ENCODE measurements around the gene LRP1. TPM values are rescaled to one million over a fixed set of nuclear protein-coding genes. Genes with fewer than 3 reads are reported as not detected.

The LRP1 gene
- total RNA-seq, 2 donors from 2014 or later, result 3.8 to 11.6 TPM

DNA sequence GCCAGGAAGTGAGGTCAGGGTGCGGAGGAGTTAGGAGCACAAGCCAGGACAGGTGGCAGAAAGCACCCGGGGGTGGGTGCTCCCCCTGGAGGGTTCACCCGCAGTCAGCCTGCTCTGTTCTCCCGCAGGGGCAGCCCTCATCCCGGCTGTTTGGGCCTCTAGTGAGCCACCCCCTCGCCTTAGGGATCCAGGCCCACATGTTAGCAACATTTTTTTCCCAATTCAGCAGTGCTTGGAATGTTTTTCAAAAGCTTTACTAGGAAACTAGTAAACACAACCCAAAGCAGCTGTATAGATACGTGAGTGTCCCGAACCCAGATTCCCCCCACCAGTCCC is 59.8 kb downstream of the LRP1 start:
- DNase-seq (no peak), ATAC-seq (no peak)
- peak overlapping the region; percentile 27 for H3K27ac Mint-ChIP-seq
- no peaks in the 10 kb centered on the region for H3K9me3 ChIP-seq (ENCODE audit: control insufficient read depth, low read length, poor library complexity, severe bottlenecking)
- H3K4me3 Mint-ChIP-seq, result no peak overlapping the region
- H3K27me3 Mint-ChIP-seq, result no peaks in the 10 kb centered on the region
- H3K36me3 Mint-ChIP-seq (ENCODE audit: low read depth), result peaks cover 3% of the 10 kb centered on the region
- peaks cover 3% of the 10 kb centered on the region for H3K4me1 Mint-ChIP-seq

DNA sequence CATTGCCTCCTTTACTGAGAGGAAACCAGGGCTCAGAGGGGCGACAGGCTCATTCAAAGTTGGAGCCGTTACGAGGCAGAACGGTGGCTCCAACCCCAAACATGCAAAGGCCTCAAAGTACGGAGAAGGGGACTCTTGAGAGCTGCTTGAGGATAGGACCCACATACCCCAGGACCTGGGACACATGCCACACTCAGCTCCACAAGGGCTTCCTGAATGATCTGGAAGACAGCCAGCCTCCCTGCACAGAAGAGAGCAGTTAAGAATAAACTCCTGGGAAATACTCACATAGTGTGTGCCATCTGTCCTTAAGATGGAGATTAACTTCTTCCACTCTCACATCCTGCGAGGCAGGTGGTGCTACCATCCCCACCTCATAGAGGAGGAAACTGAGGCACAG is 61.8 kb downstream of the LRP1 start:
- Mint-ChIP-seq H3K4me1 (peaks cover 4% of the 10 kb centered on the region), H3K36me3 (ENCODE audit: low read depth) (peaks cover 3% of the 10 kb centered on the region), H3K27ac (no peak overlapping the region), H3K27me3 (no peaks in the 10 kb centered on the region), H3K4me3 (no peak overlapping the region)
- ATAC-seq, result no peak
- no peaks in the 10 kb centered on the region for H3K9me3 ChIP-seq (ENCODE audit: control insufficient read depth, low read length, poor library complexity, severe bottlenecking)
- DNase-seq, result no peak

- no peak for DNase-seq
Measured at GRCh38 chr12:57190821-57191220, 62.5 kb downstream of the LRP1 start.

GRCh38 chr12:57191410-57191809 is 63.1 kb downstream of the LRP1 start:
- Mint-ChIP-seq H3K36me3 (ENCODE audit: low read depth) (peaks cover 3% of the 10 kb centered on the region), H3K4me3 (no peak overlapping the region), H3K27me3 (no peaks in the 10 kb centered on the region), H3K4me1 (peaks cover 4% of the 10 kb centered on the region), H3K27ac (no peak overlapping the region)
- no peak for ATAC-seq
- no peaks in the 10 kb centered on the region for H3K9me3 ChIP-seq (ENCODE audit: control insufficient read depth, low read length, poor library complexity, severe bottlenecking)
- DNase-seq, result no peak

More at GRCh38 chr12:57190821-57191220, 62.5 kb downstream of the LRP1 start:
- ATAC-seq, result no peak
- Mint-ChIP-seq H3K4me1 (peaks cover 4% of the 10 kb centered on the region), H3K27me3 (no peaks in the 10 kb centered on the region), H3K27ac (no peak overlapping the region), H3K4me3 (no peak overlapping the region), H3K36me3 (ENCODE audit: low read depth) (peaks cover 3% of the 10 kb centered on the region)
- no peaks in the 10 kb centered on the region for H3K9me3 ChIP-seq (ENCODE audit: control insufficient read depth, low read length, poor library complexity, severe bottlenecking)

- H3K27me3 Mint-ChIP-seq, result no peaks in the 10 kb centered on the region
- peaks cover 5% of the 10 kb centered on the region for H3K36me3 Mint-ChIP-seq (ENCODE audit: low read depth)
- H3K27ac Mint-ChIP-seq, result no peak overlapping the region
- DNase-seq (no peak), ATAC-seq (no peak)
- H3K4me3 Mint-ChIP-seq, result no peak overlapping the region
- no peaks in the 10 kb centered on the region for H3K9me3 ChIP-seq (ENCODE audit: control insufficient read depth, low read length, poor library complexity, severe bottlenecking)
- H3K4me1 Mint-ChIP-seq, result peaks cover 2% of the 10 kb centered on the region
Measured at GRCh38 chr12:57192920-57193319, 64.6 kb downstream of the LRP1 start.

GRCh38 chr12:57193706-57194245 is 65.5 kb downstream of the LRP1 start:
- no peak overlapping the region for H3K27ac Mint-ChIP-seq
- H3K27me3 Mint-ChIP-seq, result no peaks in the 10 kb centered on the region
- DNase-seq (no peak), ATAC-seq (no peak)
- H3K9me3 ChIP-seq (ENCODE audit: control insufficient read depth, low read length, poor library complexity, severe bottlenecking), result no peaks in the 10 kb centered on the region
- H3K4me3 Mint-ChIP-seq, result no peak overlapping the region
- peaks cover 5% of the 10 kb centered on the region for H3K36me3 Mint-ChIP-seq (ENCODE audit: low read depth)
- H3K4me1 Mint-ChIP-seq, result peaks cover 2% of the 10 kb centered on the region

GRCh38 chr12:57194253-57194652 is 66.0 kb downstream of the LRP1 start:
- ATAC-seq, result no peak
- no peak overlapping the region for H3K4me3 Mint-ChIP-seq
- no peaks in the 10 kb centered on the region for H3K9me3 ChIP-seq (ENCODE audit: control insufficient read depth, low read length, poor library complexity, severe bottlenecking)
- H3K4me1 Mint-ChIP-seq, result peaks cover 2% of the 10 kb centered on the region
- DNase-seq, result no peak
- H3K36me3 Mint-ChIP-seq (ENCODE audit: low read depth), result peaks cover 5% of the 10 kb centered on the region
- H3K27ac Mint-ChIP-seq, result no peak overlapping the region
- H3K27me3 Mint-ChIP-seq, result no peaks in the 10 kb centered on the region

- Mint-ChIP-seq H3K4me1 (peaks cover 2% of the 10 kb centered on the region), H3K27me3 (no peaks in the 10 kb centered on the region), H3K4me3 (no peak overlapping the region), H3K27ac (no peak overlapping the region), H3K36me3 (ENCODE audit: low read depth) (peaks cover 5% of the 10 kb centered on the region)
- ATAC-seq, result no peak
- no peaks in the 10 kb centered on the region for H3K9me3 ChIP-seq (ENCODE audit: control insufficient read depth, low read length, poor library complexity, severe bottlenecking)
- DNase-seq, result no peak
Measured at GRCh38 chr12:57195186-57195585, 66.9 kb downstream of the LRP1 start.

DNA sequence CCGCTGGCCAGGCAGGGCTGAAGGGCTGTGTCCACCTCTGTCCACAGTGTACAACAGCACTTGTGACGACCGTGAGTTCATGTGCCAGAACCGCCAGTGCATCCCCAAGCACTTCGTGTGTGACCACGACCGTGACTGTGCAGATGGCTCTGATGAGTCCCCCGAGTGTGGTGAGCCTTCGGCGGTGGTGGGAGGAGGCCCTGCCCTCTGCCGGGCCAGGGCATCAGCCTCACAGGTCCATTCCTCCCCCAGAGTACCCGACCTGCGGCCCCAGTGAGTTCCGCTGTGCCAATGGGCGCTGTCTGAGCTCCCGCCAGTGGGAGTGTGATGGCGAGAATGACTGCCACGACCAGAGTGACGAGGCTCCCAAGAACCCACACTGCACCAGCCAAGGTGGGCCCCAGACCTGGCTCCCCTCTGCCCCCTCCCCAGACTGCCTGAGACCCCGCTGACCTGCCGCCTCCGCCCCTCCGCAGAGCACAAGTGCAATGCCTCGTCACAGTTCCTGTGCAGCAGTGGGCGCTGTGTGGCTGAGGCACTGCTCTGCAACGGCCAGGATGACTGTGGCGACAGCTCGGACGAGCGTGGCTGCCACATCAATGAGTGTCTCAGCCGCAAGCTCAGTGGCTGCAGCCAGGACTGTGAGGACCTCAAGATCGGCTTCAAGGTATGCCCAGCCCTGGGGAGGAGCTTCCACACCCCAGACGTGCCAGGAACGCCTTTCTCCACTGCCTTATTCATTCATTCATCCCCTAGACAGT is 67.5 kb downstream of the LRP1 start:
- ATAC-seq (no peak), DNase-seq (no peak)
- no peak overlapping the region for H3K4me3 Mint-ChIP-seq
- no peaks in the 10 kb centered on the region for H3K27me3 Mint-ChIP-seq
- no peak overlapping the region for H3K27ac Mint-ChIP-seq
- no peaks in the 10 kb centered on the region for H3K9me3 ChIP-seq (ENCODE audit: control insufficient read depth, low read length, poor library complexity, severe bottlenecking)
- H3K36me3 Mint-ChIP-seq (ENCODE audit: low read depth), result peaks cover 5% of the 10 kb centered on the region
- peaks cover 2% of the 10 kb centered on the region for H3K4me1 Mint-ChIP-seq

- H3K4me3 Mint-ChIP-seq, result no peak overlapping the region
- H3K4me1 Mint-ChIP-seq, result peaks cover 2% of the 10 kb centered on the region
- no peaks in the 10 kb centered on the region for H3K9me3 ChIP-seq (ENCODE audit: control insufficient read depth, low read length, poor library complexity, severe bottlenecking)
- H3K27me3 Mint-ChIP-seq, result no peaks in the 10 kb centered on the region
- DNase-seq (no peak), ATAC-seq (no peak)
- peaks cover 5% of the 10 kb centered on the region for H3K36me3 Mint-ChIP-seq (ENCODE audit: low read depth)
- H3K27ac Mint-ChIP-seq, result no peak overlapping the region
Measured at GRCh38 chr12:57196439-57196838, 68.2 kb downstream of the LRP1 start.

DNA sequence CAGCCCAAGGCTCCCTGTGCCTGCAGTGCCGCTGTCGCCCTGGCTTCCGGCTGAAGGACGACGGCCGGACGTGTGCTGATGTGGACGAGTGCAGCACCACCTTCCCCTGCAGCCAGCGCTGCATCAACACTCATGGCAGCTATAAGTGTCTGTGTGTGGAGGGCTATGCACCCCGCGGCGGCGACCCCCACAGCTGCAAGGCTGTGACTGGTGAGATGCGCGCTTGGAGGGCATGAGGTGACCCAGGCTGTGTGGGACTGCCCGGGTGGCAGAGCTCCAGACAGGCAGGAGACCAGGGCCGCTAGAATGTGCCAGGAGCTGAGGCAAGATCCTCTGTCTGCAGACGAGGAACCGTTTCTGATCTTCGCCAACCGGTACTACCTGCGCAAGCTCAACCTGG is 68.7 kb downstream of the LRP1 start:
- DNase-seq (no peak), ATAC-seq (no peak)
- H3K9me3 ChIP-seq (ENCODE audit: control insufficient read depth, low read length, poor library complexity, severe bottlenecking), result no peaks in the 10 kb centered on the region
- Mint-ChIP-seq H3K4me1 (peaks cover 2% of the 10 kb centered on the region), H3K27me3 (no peaks in the 10 kb centered on the region), H3K4me3 (no peak overlapping the region), H3K36me3 (ENCODE audit: low read depth) (peaks cover 3% of the 10 kb centered on the region), H3K27ac (no peak overlapping the region)

DNA sequence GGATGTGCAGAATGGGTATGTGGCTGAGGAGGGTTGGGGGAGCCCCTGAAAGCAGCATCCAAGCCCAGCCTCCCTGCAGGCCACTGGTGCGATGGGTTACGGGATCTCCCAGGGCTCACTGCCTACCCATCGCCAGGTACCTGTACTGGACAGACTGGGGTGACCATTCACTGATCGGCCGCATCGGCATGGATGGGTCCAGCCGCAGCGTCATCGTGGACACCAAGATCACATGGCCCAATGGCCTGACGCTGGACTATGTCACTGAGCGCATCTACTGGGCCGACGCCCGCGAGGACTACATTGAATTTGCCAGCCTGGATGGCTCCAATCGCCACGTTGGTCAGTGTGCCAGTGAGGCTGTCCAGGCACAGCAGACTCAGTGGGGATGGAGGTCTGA is 70.0 kb downstream of the LRP1 start:
- DNase-seq, result no peak
- H3K4me3 Mint-ChIP-seq, result no peak overlapping the region
- no peak overlapping the region for H3K27ac Mint-ChIP-seq
- no peaks in the 10 kb centered on the region for H3K9me3 ChIP-seq (ENCODE audit: control insufficient read depth, low read length, poor library complexity, severe bottlenecking)
- H3K4me1 Mint-ChIP-seq, result peaks cover 2% of the 10 kb centered on the region
- no peak for ATAC-seq
- peaks cover 2% of the 10 kb centered on the region for H3K36me3 Mint-ChIP-seq (ENCODE audit: low read depth)
- H3K27me3 Mint-ChIP-seq, result no peaks in the 10 kb centered on the region

DNA sequence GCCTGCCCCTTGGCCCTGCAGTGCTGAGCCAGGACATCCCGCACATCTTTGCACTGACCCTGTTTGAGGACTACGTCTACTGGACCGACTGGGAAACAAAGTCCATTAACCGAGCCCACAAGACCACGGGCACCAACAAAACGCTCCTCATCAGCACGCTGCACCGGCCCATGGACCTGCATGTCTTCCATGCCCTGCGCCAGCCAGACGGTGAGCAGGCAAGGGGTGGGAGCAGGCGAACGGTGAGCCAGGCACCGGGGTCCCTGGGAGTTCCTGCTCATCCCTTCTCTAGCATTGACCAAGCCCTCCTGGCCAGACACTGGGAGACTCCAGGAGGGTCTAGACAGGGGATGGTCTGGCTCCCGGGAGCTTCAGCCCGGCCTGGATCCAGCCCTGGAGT is 70.9 kb downstream of the LRP1 start:
- Mint-ChIP-seq H3K4me1 (no peaks in the 10 kb centered on the region), H3K27me3 (no peaks in the 10 kb centered on the region), H3K4me3 (no peak overlapping the region), H3K36me3 (ENCODE audit: low read depth) (peaks cover 2% of the 10 kb centered on the region), H3K27ac (no peak overlapping the region)
- no peaks in the 10 kb centered on the region for H3K9me3 ChIP-seq (ENCODE audit: control insufficient read depth, low read length, poor library complexity, severe bottlenecking)
- ATAC-seq (no peak), DNase-seq (no peak)

GRCh38 chr12:57200497-57200896 is 72.2 kb downstream of the LRP1 start:
- H3K36me3 Mint-ChIP-seq (ENCODE audit: low read depth), result peaks cover 2% of the 10 kb centered on the region
- no peaks in the 10 kb centered on the region for H3K9me3 ChIP-seq (ENCODE audit: control insufficient read depth, low read length, poor library complexity, severe bottlenecking)
- H3K4me3 Mint-ChIP-seq, result no peak overlapping the region
- no peak for DNase-seq
- no peaks in the 10 kb centered on the region for H3K4me1 Mint-ChIP-seq
- no peaks in the 10 kb centered on the region for H3K27me3 Mint-ChIP-seq
- no peak overlapping the region for H3K27ac Mint-ChIP-seq
- no peak for ATAC-seq

All from T-helper 17 cell (primary cell).